DND-41 (cell line): ENCODE data around the gene PLXNA4.

Experiments used
- EZH2 ChIP-seq: IDR thresholded peaks from 3 replicates; pipeline ENCODE4 v1.6.1; 2012; ENCODE audit warnings: borderline replicate concordance, low read depth, mild to moderate bottlenecking, moderate library complexity, low read length, inconsistent platforms; ENCODE audit not compliant: severe bottlenecking
- TF ChIP-seq, protein P1 (sequence below): IDR thresholded peaks from 2 replicates; pipeline ENCODE4 v1.5.1; 2012; ENCODE audit warnings: borderline replicate concordance, low read length, moderate library complexity, mild to moderate bottlenecking; ENCODE audit not compliant: poor library complexity, severe bottlenecking; ENCODE audit errors: extremely low read depth

DNA sequence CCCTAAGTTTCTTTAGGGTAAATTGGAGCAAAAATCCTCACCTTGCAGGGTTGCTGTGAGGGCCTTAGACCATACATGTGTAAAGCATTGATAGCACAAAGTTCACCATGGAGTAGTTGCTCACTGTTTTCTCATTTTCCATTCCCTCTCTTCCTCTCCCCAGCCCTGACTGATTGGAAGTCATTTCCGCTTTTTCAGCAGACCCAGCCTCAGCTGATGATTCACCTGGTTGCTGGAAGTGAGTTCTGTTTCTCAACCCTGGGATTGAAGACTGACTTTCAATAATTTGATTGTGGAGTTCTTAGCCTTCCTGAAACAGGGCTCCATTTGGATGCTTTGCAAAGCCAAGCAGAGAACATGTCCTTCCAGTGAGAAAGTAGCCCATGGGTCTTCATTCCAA, 107.0 kb downstream of the PLXNA4 start:
- TF ChIP-seq, protein P1, sequence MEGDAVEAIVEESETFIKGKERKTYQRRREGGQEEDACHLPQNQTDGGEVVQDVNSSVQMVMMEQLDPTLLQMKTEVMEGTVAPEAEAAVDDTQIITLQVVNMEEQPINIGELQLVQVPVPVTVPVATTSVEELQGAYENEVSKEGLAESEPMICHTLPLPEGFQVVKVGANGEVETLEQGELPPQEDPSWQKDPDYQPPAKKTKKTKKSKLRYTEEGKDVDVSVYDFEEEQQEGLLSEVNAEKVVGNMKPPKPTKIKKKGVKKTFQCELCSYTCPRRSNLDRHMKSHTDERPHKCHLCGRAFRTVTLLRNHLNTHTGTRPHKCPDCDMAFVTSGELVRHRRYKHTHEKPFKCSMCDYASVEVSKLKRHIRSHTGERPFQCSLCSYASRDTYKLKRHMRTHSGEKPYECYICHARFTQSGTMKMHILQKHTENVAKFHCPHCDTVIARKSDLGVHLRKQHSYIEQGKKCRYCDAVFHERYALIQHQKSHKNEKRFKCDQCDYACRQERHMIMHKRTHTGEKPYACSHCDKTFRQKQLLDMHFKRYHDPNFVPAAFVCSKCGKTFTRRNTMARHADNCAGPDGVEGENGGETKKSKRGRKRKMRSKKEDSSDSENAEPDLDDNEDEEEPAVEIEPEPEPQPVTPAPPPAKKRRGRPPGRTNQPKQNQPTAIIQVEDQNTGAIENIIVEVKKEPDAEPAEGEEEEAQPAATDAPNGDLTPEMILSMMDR = no peak
- TF ChIP-seq EZH2 = no peak
